Calu3 (cell line): ENCODE data around the gene OR1D5. TPM values are rescaled to one million over a fixed set of nuclear protein-coding genes. Genes with fewer than 3 reads are reported as not detected.
A peak's percentile ranks its signal among the peaks of the same experiment; 100 is the strongest.
"Not testable (repeated sequence)": the region's sequence is repeated elsewhere in the genome, so short reads cannot be mapped to it uniquely, and the experiment has no call there.

ENCODE experiments used
- Bru-seq: library from RNA; stranded (reverse); fragments of 400-500 nt; gene quantifications from one replicate; lab custom pipeline; 2021; lab: Mats Ljungman, UMichigan
- BruChase-seq, 2 experiments: library from RNA; stranded (reverse); fragments of 400-500 nt; gene quantifications; one replicate each; lab custom pipeline; 2021; lab: Mats Ljungman, UMichigan
- BruUV-seq: library from RNA; stranded (reverse); fragments of 400-500 nt; replicated peaks from 2 replicates; lab custom pipeline; 2021; lab: Mats Ljungman, UMichigan
- CTCF ChIA-PET: fragments of 300-600 bp; sonication (Branson Sonifier 250); formaldehyde crosslinking; loops from one replicate; lab custom pipeline; 2022; ENCODE audit warnings: antibody characterized with exemption; lab: Charles Lee
- DNase-seq: peaks from one replicate; pipeline ENCODE4 v3.0.0; 2022
- H3K27ac Mint-ChIP-seq: one replicate; pipeline ENCODE4 v1.8.0; 2022; ENCODE audit warnings: mixed read lengths; ENCODE audit not compliant: unreplicated experiment
- H3K27me3 Mint-ChIP-seq: one replicate; pipeline ENCODE4 v1.8.0; 2022; ENCODE audit warnings: mixed read lengths; ENCODE audit not compliant: unreplicated experiment
- H3K36me3 Mint-ChIP-seq: one replicate; pipeline ENCODE4 v1.8.0; 2022; ENCODE audit warnings: mild to moderate bottlenecking, moderate library complexity, mixed read lengths; ENCODE audit not compliant: insufficient read depth, unreplicated experiment
- H3K4me1 Mint-ChIP-seq: one replicate; pipeline ENCODE4 v1.8.0; 2022; ENCODE audit warnings: mild to moderate bottlenecking, low read depth, mixed read lengths; ENCODE audit not compliant: unreplicated experiment
- H3K4me3 Mint-ChIP-seq: one replicate; pipeline ENCODE4 v1.8.0; 2022; ENCODE audit warnings: mild to moderate bottlenecking, low read depth, moderate library complexity, mixed read lengths; ENCODE audit not compliant: unreplicated experiment
- H3K9me3 Mint-ChIP-seq: one replicate; pipeline ENCODE4 v1.8.0; 2022; ENCODE audit warnings: low read depth, mixed read lengths; ENCODE audit not compliant: unreplicated experiment
- intact Hi-C: fragments of 100-400 bp; cut with micrococcal nuclease; formaldehyde crosslinking; loops from one replicate; pipeline ENCODE4 v1.10.0; 2022; ENCODE audit not compliant: unreplicated experiment
- long read RNA-seq: library from polyadenylated mRNA; stranded (forward); transcript quantifications from one replicate; pipeline ENCODE4 v2.0.0, GENCODE V29; 2022
- total RNA-seq: library from RNA; stranded (reverse); gene quantifications from 2 replicates; pipeline ENCODE4 v1.2.3, GENCODE V29; 2022
- TF ChIP-seq, protein P1 (sequence below): fragments of 200-600 bp; IDR thresholded peaks from one replicate; pipeline ENCODE4 v1.8.0; 2022; ENCODE audit warnings: antibody characterized with exemption; ENCODE audit not compliant: unreplicated experiment

OR1D5 gene, protein sequence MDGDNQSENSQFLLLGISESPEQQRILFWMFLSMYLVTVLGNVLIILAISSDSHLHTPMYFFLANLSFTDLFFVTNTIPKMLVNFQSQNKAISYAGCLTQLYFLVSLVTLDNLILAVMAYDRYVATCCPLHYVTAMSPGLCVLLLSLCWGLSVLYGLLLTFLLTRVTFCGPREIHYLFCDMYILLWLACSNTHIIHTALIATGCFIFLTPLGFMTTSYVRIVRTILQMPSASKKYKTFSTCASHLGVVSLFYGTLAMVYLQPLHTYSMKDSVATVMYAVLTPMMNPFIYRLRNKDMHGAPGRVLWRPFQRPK
- total RNA-seq (not detected in 2 replicates), Bru-seq, nascent RNA (not detected), BruChase-seq, experiment 1, labeled RNA remaining after a 6-hour chase (not detected), BruChase-seq, experiment 2, labeled RNA remaining after a 2-hour chase (not detected)
- long read RNA-seq: 0 reads

DNA sequence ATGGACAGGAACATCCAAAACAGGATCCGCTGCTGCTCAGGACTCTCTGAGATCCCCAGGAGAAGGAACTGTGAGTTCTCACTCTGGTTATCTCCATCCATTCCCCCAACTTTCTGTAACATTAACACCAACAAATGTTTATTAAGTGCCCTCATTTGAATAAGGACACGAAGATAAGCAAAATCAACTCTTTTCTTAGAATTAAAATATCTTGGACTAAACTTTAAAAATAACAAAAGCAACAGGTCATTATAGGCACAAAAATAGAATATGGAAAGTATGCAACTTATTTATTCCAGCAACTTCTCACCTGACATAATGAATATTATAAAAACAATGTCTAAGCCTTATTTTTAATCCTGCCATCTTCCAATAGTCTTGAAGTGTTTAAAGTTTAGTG lies at the start of gene OR1D5:
Gene OR1D5 (minus strand): TSS at position 101 of the 400 bp plus-strand sequence. CDS start 0 bp downstream, at position 101.
- CTCF ChIA-PET, DNase-seq, H3K27me3 Mint-ChIP-seq, H3K27ac Mint-ChIP-seq, H3K9me3 Mint-ChIP-seq, BruUV-seq, H3K4me1 Mint-ChIP-seq, H3K4me3 Mint-ChIP-seq, intact Hi-C loops, H3K36me3 Mint-ChIP-seq: not testable (repeated sequence)

DNA sequence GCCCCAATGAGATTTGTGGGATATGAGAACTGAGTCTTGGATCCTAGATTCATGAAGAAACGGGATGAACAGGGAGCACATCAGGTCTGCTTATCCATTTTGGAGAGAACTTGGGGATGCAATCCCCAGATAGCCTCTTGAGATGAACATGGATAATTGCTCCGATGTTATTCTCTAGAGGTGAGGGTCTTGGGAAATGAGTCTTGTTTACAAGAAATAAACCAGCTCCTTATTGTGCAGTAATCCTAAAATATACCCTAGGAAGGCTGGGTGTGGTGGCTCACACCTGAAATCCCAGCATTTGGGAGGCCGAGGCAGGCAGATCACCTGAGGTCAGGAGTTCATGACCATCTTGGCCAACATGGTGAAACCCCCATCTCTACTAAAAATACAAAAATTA lies 40.9 kb upstream of the OR1D5 start, which contains the start of gene OR1D2:
Gene OR1D2 (minus strand): TSS at position 101 of the 400 bp plus-strand sequence. CDS start 11,426 bp downstream, outside the sequence.
- intact Hi-C loops: no loop called here
- Mint-ChIP-seq H3K27me3 (peaks cover 84% of the 10 kb centered on the region), H3K27ac (no peak within 1 kb of the TSS), H3K4me3 (no peak within 1 kb of the TSS), H3K9me3 (peaks cover 3% of the 10 kb centered on the region), H3K4me1 (no peaks in the 10 kb centered on the region), H3K36me3 (no peaks in the 10 kb centered on the region)
- no TSS peak for BruUV-seq
- CTCF ChIA-PET: no interaction called here
- no peak for DNase-seq
- TF ChIP-seq, protein P1, sequence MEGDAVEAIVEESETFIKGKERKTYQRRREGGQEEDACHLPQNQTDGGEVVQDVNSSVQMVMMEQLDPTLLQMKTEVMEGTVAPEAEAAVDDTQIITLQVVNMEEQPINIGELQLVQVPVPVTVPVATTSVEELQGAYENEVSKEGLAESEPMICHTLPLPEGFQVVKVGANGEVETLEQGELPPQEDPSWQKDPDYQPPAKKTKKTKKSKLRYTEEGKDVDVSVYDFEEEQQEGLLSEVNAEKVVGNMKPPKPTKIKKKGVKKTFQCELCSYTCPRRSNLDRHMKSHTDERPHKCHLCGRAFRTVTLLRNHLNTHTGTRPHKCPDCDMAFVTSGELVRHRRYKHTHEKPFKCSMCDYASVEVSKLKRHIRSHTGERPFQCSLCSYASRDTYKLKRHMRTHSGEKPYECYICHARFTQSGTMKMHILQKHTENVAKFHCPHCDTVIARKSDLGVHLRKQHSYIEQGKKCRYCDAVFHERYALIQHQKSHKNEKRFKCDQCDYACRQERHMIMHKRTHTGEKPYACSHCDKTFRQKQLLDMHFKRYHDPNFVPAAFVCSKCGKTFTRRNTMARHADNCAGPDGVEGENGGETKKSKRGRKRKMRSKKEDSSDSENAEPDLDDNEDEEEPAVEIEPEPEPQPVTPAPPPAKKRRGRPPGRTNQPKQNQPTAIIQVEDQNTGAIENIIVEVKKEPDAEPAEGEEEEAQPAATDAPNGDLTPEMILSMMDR: no peak

DNA sequence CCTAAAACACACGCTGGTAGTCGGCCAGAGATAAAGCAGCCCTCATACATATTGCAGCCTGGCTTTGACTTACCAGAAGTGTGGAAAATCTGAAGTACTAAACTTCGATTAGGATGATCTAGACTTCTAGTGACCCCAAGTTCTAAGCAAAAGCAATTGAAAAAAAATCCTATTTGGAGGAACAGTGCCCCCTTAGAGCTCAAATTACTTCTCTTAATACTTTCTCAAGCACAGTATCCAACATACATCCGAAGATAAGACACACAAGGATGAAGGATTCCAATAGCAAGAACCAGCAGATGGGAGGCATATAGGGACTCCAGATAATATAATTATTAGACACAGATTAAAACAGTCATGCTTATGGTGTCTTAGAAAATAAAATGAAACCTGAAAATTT lies 10.4 kb upstream of the OR1D5 start:
- H3K36me3 Mint-ChIP-seq, DNase-seq, H3K9me3 Mint-ChIP-seq, H3K4me1 Mint-ChIP-seq, H3K4me3 Mint-ChIP-seq, CTCF ChIA-PET, H3K27ac Mint-ChIP-seq, BruUV-seq, intact Hi-C loops: not testable (repeated sequence)
- peaks cover 32% of the 10 kb centered on the region for H3K27me3 Mint-ChIP-seq

DNA sequence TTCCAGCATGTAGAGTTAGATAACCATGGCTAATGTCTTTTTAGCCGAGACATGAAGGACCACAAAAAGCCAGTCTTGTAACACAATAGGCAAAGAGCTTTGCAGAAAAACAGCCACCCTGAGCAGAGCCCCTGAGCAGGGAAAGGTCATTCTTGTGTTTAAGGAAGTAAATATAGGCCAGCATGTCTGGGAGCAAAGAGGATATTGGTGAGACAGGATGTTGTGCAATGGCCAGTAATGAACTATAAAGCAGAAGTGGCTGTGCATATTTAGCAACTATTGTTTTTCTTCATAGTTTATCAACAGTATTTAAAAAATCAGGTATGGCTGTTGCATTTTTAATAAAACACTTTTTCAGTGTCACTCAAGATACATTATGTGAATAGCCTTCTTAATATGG lies 1.8 kb upstream of the OR1D5 start:
- H3K9me3 Mint-ChIP-seq, H3K27ac Mint-ChIP-seq, BruUV-seq, intact Hi-C loops, H3K36me3 Mint-ChIP-seq, CTCF ChIA-PET, H3K27me3 Mint-ChIP-seq, H3K4me1 Mint-ChIP-seq, H3K4me3 Mint-ChIP-seq: not testable (repeated sequence)
- DNase-seq: peak; percentile 13

DNA sequence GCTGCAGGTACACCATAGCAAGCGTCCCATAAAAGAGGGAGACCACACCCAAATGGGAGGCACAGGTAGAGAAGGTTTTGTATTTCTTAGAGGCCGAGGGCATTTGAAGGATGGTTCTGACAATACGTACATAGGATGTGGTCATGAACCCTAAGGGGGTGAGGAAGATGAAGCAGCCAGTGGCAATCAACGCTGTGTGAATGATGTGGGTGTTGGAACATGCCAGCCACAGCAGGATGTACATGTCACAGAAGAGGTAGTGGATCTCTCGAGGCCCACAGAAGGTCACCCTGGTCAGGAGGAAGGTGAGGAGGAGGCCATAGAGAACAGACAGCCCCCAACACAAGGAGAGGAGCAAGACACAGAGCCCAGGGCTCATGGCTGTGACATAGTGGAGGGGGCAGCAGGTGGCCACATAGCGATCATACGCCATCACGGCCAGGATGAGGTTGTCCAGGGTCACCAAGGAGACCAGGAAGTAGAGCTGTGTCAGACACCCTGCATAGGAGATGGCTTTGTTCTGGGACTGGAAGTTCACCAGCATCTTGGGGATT lies 506 bp downstream of the OR1D5 start:
- H3K4me3 Mint-ChIP-seq, DNase-seq, CTCF ChIA-PET, intact Hi-C loops, H3K27ac Mint-ChIP-seq, H3K4me1 Mint-ChIP-seq, H3K27me3 Mint-ChIP-seq, H3K9me3 Mint-ChIP-seq, H3K36me3 Mint-ChIP-seq, BruUV-seq: not testable (repeated sequence)

DNA sequence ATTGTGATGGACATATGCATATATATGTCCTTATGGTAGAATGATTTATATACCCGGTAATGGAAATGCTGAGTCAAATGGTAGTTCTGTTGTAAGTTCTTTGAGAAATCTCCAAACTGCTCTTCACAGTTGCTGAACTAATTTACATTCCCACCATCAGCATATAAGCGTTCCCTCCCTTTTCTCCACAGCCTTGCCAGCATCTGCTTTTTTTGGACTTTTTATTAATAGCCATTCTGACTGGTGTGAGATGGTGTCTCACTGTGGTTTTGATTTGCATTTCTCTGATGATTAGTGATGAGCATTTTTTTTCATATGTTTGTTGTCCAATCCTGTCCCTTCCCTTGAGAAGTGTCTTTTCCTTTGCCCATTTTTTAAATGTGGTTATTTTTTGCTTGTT lies 8.5 kb downstream of the OR1D5 start:
- H3K4me3 Mint-ChIP-seq, H3K4me1 Mint-ChIP-seq, H3K36me3 Mint-ChIP-seq, CTCF ChIA-PET, DNase-seq, H3K27me3 Mint-ChIP-seq, H3K27ac Mint-ChIP-seq, BruUV-seq, H3K9me3 Mint-ChIP-seq, intact Hi-C loops: not testable (repeated sequence)
